Spleen (tissue), 7 donors: ENCODE data around the gene TACR3.

Experiments
- CTCF ChIP-seq, 11 experiments: fragments of 200-600 bp in 7 of 11; fragments of 450-650 bp in 4 of 11; sonication (generic) in 4 of 11; IDR thresholded peaks in 8 of 11; conservative IDR thresholded peaks in 3 of 11; 1 replicate in 7 of 11; 2 replicates in 4 of 11; pipeline versions ENCODE4 v1.4.0 to v1.8.0; 2016 to 2021; ENCODE audit warnings: antibody characterized with exemption in 11 of 11, inconsistent platforms in 4 of 11, mild to moderate bottlenecking in 1 of 11
- POLR2A ChIP-seq, 3 donors: fragments of 450-650 bp; IDR thresholded peaks; one replicate each; pipeline ENCODE4 v1.5.1; 2017; ENCODE audit warnings: antibody characterized with exemption in 3 of 3, mild to moderate bottlenecking in 1 of 3
- POLR2AphosphoS5 ChIP-seq, 3 donors: sonication (generic); formaldehyde crosslinking; IDR thresholded peaks; one replicate each; pipeline ENCODE4 v1.5.1; 2017; ENCODE audit warnings: antibody characterized with exemption in 3 of 3
- donor health status: DM: no; HTN: no; CAD: no; lungs with moderate emphysema.
- donor health status: DM: no; HTN: no; CAD: no.
- donor health status: DM: no; HTN: no; CAD: no.

GRCh38 chr4:103721251-103721650 is 1.5 kb upstream of the TACR3 start:
- TF ChIP-seq POLR2A (IDR thresholded peaks at IDR 0.05), result no peak
- TF ChIP-seq CTCF (IDR thresholded peaks at IDR 0.05 in 8 of 11, conservative IDR thresholded peaks at IDR 0.05 in 3 of 11), result no peak
- no peak for TF ChIP-seq POLR2AphosphoS5 (IDR thresholded peaks at IDR 0.05)
